PC-3 (cell line): Measurements from ENCODE around the gene SSH3. TPM values are rescaled to one million over a fixed set of nuclear protein-coding genes. Genes with fewer than 3 reads are reported as not detected.

Source experiments
- ATAC-seq: fragments of 200-7000 bp; cut with Tn5 transposase; 2 replicates; pipeline ENCODE4 v1.9.1; 2020; ENCODE audit warnings: mild to moderate bottlenecking, moderate library complexity
- BruUV-seq: library from RNA; stranded (reverse); fragments of 400-500 nt; replicated peaks from 2 replicates; lab custom pipeline; 2021; lab: Mats Ljungman, UMichigan
- CTCF ChIA-PET: fragments of 300-600 bp; sonication (Branson Sonifier 250); formaldehyde crosslinking; loops from one replicate; lab custom pipeline; 2022; ENCODE audit warnings: antibody characterized with exemption; lab: Charles Lee
- POLR2A ChIA-PET: fragments of 300-600 bp; sonication (Branson Sonifier 250); formaldehyde crosslinking; loops from one replicate; lab custom pipeline; 2022; ENCODE audit warnings: antibody characterized with exemption; ENCODE audit not compliant: unreplicated experiment; lab: Charles Lee
- DNase-seq: peaks from one replicate; pipeline ENCODE4 v3.0.0-alpha.2; 2015
- H2AFZ ChIP-seq: fragments of 300-600 bp; sonication (generic); 2 replicates; pipeline ENCODE4 v1.6.0; 2016; ENCODE audit warnings: antibody characterized with exemption, low read length
- H3F3A ChIP-seq: fragments of 300-600 bp; sonication (generic); one replicate; pipeline ENCODE4 v1.6.0; 2017; ENCODE audit warnings: antibody characterized with exemption, low read length, control low read depth, mild to moderate bottlenecking; ENCODE audit not compliant: unreplicated experiment
- H3K27ac ChIP-seq: fragments of 300-600 bp; sonication (generic); 2 replicates; pipeline ENCODE4 v1.5.1; 2016; ENCODE audit warnings: mild to moderate bottlenecking, low read length
- H3K27me3 ChIP-seq: fragments of 300-600 bp; sonication (generic); 2 replicates; pipeline ENCODE4 v1.6.1; 2016; ENCODE audit warnings: low read length, mixed read lengths
- H3K36me3 ChIP-seq: fragments of 300-600 bp; sonication (generic); 2 replicates; pipeline ENCODE4 v1.6.1; 2016; ENCODE audit warnings: low read depth, mixed run types, low read length, mixed read lengths
- H3K4me1 ChIP-seq: fragments of 300-600 bp; sonication (generic); 2 replicates; pipeline ENCODE4 v1.5.1; 2016; ENCODE audit warnings: low read length; ENCODE audit not compliant: insufficient read depth
- H3K4me2 ChIP-seq: fragments of 300-600 bp; sonication (generic); 2 replicates; pipeline ENCODE4 v1.6.0; 2016; ENCODE audit warnings: low read length
- H3K4me3 ChIP-seq: fragments of 300-600 bp; sonication (generic); 2 replicates; pipeline ENCODE4 v1.5.1; 2016; ENCODE audit warnings: mild to moderate bottlenecking, low read length, mixed read lengths
- H3K79me2 ChIP-seq: fragments of 300-600 bp; sonication (generic); 2 replicates; pipeline ENCODE4 v1.6.1; 2017; ENCODE audit warnings: low read length, mixed read lengths
- H3K9ac ChIP-seq: fragments of 300-600 bp; sonication (generic); 2 replicates; pipeline ENCODE4 v1.6.0; 2016; ENCODE audit warnings: mild to moderate bottlenecking, low read length
- H3K9me2 ChIP-seq: fragments of 300-600 bp; sonication (generic); replicated peaks from 2 replicates; pipeline ENCODE4 v1.6.1; 2016; ENCODE audit warnings: mixed run types, low read length, mixed read lengths
- H3K9me3 ChIP-seq: fragments of 300-600 bp; sonication (generic); 2 replicates; pipeline ENCODE4 v1.6.1; 2016; ENCODE audit warnings: low read length, mixed read lengths
- H4K20me1 ChIP-seq: fragments of 300-600 bp; sonication (generic); 2 replicates; pipeline ENCODE4 v1.6.1; 2016; ENCODE audit warnings: low read length, mixed read lengths
- CTCF ChIP-seq: fragments of 300-600 bp; sonication (generic); conservative IDR thresholded peaks from 2 replicates; pipeline ENCODE4 v1.5.1; 2017; ENCODE audit warnings: antibody characterized with exemption, low read depth, mild to moderate bottlenecking, low read length
- EZH2 ChIP-seq: fragments of 300-600 bp; sonication (generic); IDR thresholded peaks from one replicate; pipeline ENCODE4 v1.6.1; 2017; ENCODE audit warnings: antibody characterized with exemption, mild to moderate bottlenecking, low read length; ENCODE audit not compliant: unreplicated experiment
- EZH2phosphoT487 ChIP-seq: fragments of 300-600 bp; sonication (generic); IDR thresholded peaks from 2 replicates; pipeline ENCODE4 v1.6.1; 2018; ENCODE audit warnings: mild to moderate bottlenecking, antibody characterized with exemption, low read length, borderline replicate concordance
- intact Hi-C: fragments of 100-400 bp; cut with micrococcal nuclease; formaldehyde crosslinking; loops from 2 replicates; pipeline ENCODE4 v1.9.0; 2023
- total RNA-seq: library from RNA; depleted of rRNA; stranded (reverse); fragments of >200 nt; gene quantifications from 2 replicates; pipeline ENCODE4 v1.2.3, GENCODE V29; 2014

SSH3 gene
- total RNA-seq, 1 experiment from 2014 or later: 35.1 TPM

- Histone ChIP-seq H3K79me2 (peaks cover 15% of the 10 kb centered on the region), H3K27ac (no peak overlapping the region), H3K36me3 (peaks cover 7% of the 10 kb centered on the region; the same call in 1 of the 2 replicates), H3F3A (peaks cover under 1% of the 10 kb centered on the region), H3K9ac (no peak overlapping the region), H3K4me3 (no peak overlapping the region), H3K27me3 (no peaks in the 10 kb centered on the region), H3K4me2 (no peak overlapping the region), H3K9me3 (no peaks in the 10 kb centered on the region), H4K20me1 (no peaks in the 10 kb centered on the region), H3K9me2 (no peaks in the 10 kb centered on the region), H3K4me1 (peaks cover 24% of the 10 kb centered on the region), H2AFZ (no peak overlapping the region)
- intact Hi-C loops: no loop called here
- CTCF ChIA-PET: no interaction called here
- no peak for TF ChIP-seq CTCF
- no peak for TF ChIP-seq EZH2
- no peak for TF ChIP-seq EZH2phosphoT487
- ATAC-seq (no peak), DNase-seq (no peak)
- no TSS peak for BruUV-seq
- POLR2A ChIA-PET: interaction anchor here (0.5 kb wide), 1 partner anchor 201 kb away, joined by 3 read pairs; no protein-coding TSS in a partner anchor
Observed at GRCh38 chr11:67306769-67307544, 3.6 kb downstream of the SSH3 start.

GRCh38 chr11:67307545-67308001, 4.2 kb downstream of the SSH3 start:
- Histone ChIP-seq H3K79me2 (peaks cover 15% of the 10 kb centered on the region), H3K9me3 (no peaks in the 10 kb centered on the region), H3K4me2 (no peak overlapping the region), H4K20me1 (no peaks in the 10 kb centered on the region), H3K36me3 (peaks cover 7% of the 10 kb centered on the region; the same call in 1 of the 2 replicates), H3F3A (peaks cover 5% of the 10 kb centered on the region), H2AFZ (no peak overlapping the region), H3K27me3 (no peaks in the 10 kb centered on the region), H3K4me1 (peaks cover 26% of the 10 kb centered on the region), H3K27ac (no peak overlapping the region), H3K4me3 (no peak overlapping the region), H3K9ac (no peak overlapping the region), H3K9me2 (no peaks in the 10 kb centered on the region)
- no peak for ATAC-seq
- POLR2A ChIA-PET: no interaction called here
- intact Hi-C loops: no loop called here
- no peak for DNase-seq
- BruUV-seq: no TSS peak
- CTCF ChIA-PET: no interaction called here
- no peak for TF ChIP-seq EZH2
- no peak for TF ChIP-seq EZH2phosphoT487
- no peak for TF ChIP-seq CTCF
